ENCODE data around the gene C1QTNF12. TPM values are rescaled to one million over a fixed set of nuclear protein-coding genes. Genes with fewer than 3 reads are reported as not detected.
A peak's percentile ranks its signal among the peaks of the same experiment; 100 is the strongest.

C1QTNF12 gene
- total RNA-seq, 6 experiments from 2014 or later: 0.40 to 4.0 (median 1.1) TPM; not detected in 1

DNA sequence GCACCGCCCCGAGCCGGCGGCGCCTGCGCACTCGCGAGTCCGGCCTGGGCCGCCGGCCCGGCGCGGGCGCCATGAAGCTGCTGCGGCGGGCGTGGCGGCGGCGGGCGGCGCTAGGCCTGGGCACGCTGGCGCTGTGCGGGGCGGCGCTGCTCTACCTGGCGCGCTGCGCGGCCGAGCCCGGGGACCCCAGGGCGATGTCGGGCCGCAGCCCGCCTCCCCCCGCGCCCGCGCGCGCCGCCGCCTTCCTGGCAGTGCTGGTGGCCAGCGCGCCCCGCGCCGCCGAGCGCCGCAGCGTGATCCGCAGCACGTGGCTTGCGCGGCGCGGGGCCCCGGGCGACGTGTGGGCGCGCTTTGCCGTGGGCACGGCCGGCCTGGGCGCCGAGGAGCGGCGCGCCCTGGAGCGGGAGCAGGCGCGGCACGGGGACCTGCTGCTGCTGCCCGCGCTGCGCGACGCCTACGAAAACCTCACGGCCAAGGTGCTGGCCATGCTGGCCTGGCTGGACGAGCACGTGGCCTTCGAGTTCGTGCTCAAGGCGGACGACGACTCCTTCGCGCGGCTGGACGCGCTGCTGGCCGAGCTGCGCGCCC lies 14.2 kb downstream of the C1QTNF12 start, which contains the start of gene B3GALT6:
Gene B3GALT6, plus strand, starts transcription at position 30 of the 588 bp plus-strand sequence. Its CDS starts 42 bp downstream, at position 72.
- Histone ChIP-seq H3K4me1 (peaks cover 0 to 30% (median 7%) of the 10 kb centered on the region in 4 donors), H3K27ac (peak within 1 kb of the TSS; percentile 83 to 89 (median 85)), H3K27me3 (no peaks in the 10 kb centered on the region), H3K36me3 (peaks cover 0 to 18% (median 6%) of the 10 kb centered on the region in 4 donors), H3K9me3 (no peaks in the 10 kb centered on the region), H3K4me3 (peak within 1 kb of the TSS; percentile 95 to 100 (median 97))
- TF ChIP-seq, protein P1, sequence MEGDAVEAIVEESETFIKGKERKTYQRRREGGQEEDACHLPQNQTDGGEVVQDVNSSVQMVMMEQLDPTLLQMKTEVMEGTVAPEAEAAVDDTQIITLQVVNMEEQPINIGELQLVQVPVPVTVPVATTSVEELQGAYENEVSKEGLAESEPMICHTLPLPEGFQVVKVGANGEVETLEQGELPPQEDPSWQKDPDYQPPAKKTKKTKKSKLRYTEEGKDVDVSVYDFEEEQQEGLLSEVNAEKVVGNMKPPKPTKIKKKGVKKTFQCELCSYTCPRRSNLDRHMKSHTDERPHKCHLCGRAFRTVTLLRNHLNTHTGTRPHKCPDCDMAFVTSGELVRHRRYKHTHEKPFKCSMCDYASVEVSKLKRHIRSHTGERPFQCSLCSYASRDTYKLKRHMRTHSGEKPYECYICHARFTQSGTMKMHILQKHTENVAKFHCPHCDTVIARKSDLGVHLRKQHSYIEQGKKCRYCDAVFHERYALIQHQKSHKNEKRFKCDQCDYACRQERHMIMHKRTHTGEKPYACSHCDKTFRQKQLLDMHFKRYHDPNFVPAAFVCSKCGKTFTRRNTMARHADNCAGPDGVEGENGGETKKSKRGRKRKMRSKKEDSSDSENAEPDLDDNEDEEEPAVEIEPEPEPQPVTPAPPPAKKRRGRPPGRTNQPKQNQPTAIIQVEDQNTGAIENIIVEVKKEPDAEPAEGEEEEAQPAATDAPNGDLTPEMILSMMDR (IDR thresholded peaks at IDR 0.05): no peak
- TF ChIP-seq POLR2A (IDR thresholded peaks at IDR 0.05): no peak
- DNase-seq: no peak
- no peak for ATAC-seq
- intact Hi-C loops (cut with DNase I): no loop called here
- WGBS (ENCODE audit: insufficient coverage, low coverage, low lambda C conversion rate, missing lambda C conversion rate): 0% methylated on average over 1 of the region's 100 CpGs

DNA sequence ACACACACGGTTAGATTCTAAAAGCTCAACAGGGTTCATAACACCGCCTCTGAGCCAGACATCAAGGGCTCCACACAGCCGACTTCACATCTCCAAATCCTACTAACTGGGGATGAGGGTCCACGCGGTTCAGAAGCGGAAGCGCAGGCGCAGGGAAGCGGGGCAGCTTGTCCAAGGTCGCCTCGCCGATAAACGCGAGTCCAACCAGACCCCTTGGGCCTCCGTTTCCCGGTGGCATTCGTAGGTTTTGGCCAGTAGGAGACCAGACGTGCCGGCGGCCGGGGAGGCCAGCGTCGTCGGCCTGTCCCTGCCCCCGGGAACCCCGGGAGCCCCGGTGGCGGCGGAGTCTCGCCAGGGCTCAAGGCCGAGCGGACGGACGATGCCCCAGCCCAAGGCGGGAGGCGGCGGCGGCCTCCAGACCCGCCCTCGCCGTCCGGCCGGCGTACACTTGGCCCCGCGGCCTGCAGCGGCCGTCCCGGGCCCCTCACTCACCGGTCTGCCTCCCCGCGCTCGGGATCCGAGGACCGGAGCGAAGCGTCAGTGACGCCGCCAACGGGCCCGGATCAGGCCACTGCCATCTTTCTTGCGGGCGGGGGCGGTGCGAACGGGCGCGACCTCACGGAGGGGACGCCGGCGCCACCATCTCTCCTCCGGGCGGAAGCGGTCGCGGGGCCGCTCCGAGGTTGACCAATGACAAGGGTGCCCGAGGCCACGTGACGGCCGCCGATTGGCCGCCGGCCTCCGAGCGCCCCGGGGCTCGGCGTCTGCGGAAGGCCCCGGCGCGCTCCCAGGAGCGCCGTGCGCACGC lies 14.9 kb downstream of the C1QTNF12 start, which contains the start of gene SDF4:
Gene SDF4, minus strand, starts transcription at position 602 of the 808 bp plus-strand sequence. CDS start 3,229 bp downstream, outside the sequence.
- Histone ChIP-seq H3K4me1 (peaks cover 0 to 26% (median 7%) of the 10 kb centered on the region in 4 donors), H3K9me3 (no peaks in the 10 kb centered on the region), H3K4me3 (peak within 1 kb of the TSS; percentile 95 to 100 (median 97)), H3K27me3 (no peaks in the 10 kb centered on the region), H3K36me3 (peaks cover 0 to 18% (median 7%) of the 10 kb centered on the region in 4 donors), H3K27ac (peak within 1 kb of the TSS; percentile 83 to 89 (median 85))
- intact Hi-C loops (cut with DNase I): no loop called here
- TF ChIP-seq, protein P1 (IDR thresholded peaks at IDR 0.05): no peak
- TF ChIP-seq POLR2A (IDR thresholded peaks at IDR 0.05): peak; percentile 68
- 0% methylated on average over 3 of the region's 99 CpGs for WGBS (ENCODE audit: insufficient coverage, low coverage, low lambda C conversion rate, missing lambda C conversion rate)
- DNase-seq: peak; percentile 97 to 98 (median 97)
- ATAC-seq: peak; percentile 93 to 96 (median 93)

DNA sequence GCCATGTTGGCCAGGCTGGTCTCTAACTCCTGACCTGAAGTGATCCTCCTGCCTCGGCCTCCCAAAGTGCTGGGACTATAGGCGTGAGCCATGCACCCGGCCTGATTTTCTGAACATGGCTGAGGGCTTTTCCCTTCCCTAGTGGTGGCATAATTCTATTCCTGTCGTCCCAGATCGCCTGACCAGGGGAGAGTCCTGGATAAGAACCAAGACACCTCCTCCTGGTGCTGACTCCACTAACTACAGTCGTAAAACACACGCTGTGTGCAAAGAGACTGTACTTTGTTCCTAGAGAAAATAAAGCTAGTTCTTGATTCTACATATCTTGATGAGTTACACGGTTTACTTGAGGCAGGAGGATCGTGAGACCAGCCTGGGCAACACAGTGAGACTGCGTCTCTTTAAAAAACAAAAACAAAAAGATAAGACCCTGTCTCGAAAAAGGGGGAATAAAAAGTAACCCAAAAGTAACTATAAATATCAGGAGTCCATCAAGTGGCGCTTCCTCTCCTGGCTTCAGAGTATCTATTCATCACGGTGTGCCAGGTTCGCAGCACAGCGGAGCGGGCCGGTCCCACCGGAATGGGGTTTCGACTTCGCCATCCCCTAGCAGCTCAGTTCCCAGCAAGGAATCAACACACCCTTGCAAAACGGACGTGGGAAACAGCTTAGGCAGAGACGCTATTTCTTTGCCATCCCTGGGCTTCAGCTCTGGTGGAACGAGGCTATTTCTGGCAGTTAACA lies 15.7 kb downstream of the C1QTNF12 start:
- H3K27ac ChIP-seq: peak overlapping the region in 2 of 3 donors; percentile 85 to 89
- 10% methylated on average over 17 of the region's 24 CpGs for WGBS (ENCODE audit: insufficient coverage, low coverage, low lambda C conversion rate, missing lambda C conversion rate)
- H3K27me3 ChIP-seq: no peaks in the 10 kb centered on the region
- peaks cover 0 to 22% (median 7%) of the 10 kb centered on the region in 4 donors for H3K36me3 ChIP-seq
- ATAC-seq (peak; percentile 10 to 62 (median 50)), DNase-seq (peak in 1 of 3 donors; percentile 64)
- peak overlapping the region; percentile 95 to 100 (median 97) for H3K4me3 ChIP-seq
- H3K4me1 ChIP-seq: peaks cover 0 to 26% (median 7%) of the 10 kb centered on the region in 4 donors
- intact Hi-C loops (cut with DNase I): no loop called here
- peak; percentile 43 for TF ChIP-seq POLR2A (IDR thresholded peaks at IDR 0.05)
- TF ChIP-seq, protein P1 (IDR thresholded peaks at IDR 0.05): peak in 3 of 4 donors; percentile 22 to 44 (median 23)
- no peaks in the 10 kb centered on the region for H3K9me3 ChIP-seq

DNA sequence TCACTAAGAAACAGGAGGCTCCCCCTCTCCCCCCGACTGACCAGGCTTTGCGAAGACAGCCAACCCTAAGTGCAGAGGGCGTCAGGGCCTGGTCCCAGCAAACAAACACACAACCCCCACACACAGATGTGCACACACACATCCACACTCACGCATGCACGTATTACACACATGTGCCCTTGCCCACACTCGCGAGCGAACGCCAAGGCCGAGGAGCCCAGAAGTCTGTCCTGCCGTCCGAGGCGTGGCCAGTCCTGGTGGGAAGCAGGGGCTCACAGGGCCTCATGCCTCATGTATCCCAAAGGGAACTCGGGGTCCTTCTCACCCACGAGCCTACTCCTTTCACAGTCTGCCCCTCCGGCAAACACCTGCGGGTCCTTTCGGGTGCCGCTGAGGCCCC lies 16.8 kb downstream of the C1QTNF12 start:
- TF ChIP-seq POLR2A (IDR thresholded peaks at IDR 0.05): no peak
- TF ChIP-seq, protein P1 (IDR thresholded peaks at IDR 0.05): no peak
- Histone ChIP-seq H3K36me3 (peaks cover 0 to 24% (median 7%) of the 10 kb centered on the region in 4 donors), H3K4me3 (no peak overlapping the region), H3K27ac (no peak overlapping the region), H3K4me1 (peaks cover 0 to 26% (median 7%) of the 10 kb centered on the region in 4 donors), H3K27me3 (no peaks in the 10 kb centered on the region), H3K9me3 (no peaks in the 10 kb centered on the region)
- DNase-seq (no peak), ATAC-seq (no peak)
- intact Hi-C loops (cut with DNase I): loop anchor here in 1 of 2 donors (5.0 kb wide), 1 partner anchor 102 kb away; no protein-coding TSS in a partner anchor
- 66% methylated on average over 9 of the region's 19 CpGs for WGBS (ENCODE audit: insufficient coverage, low coverage, low lambda C conversion rate, missing lambda C conversion rate)
